Neuronal stem cell (in vitro differentiated cells): ENCODE data around the gene DSCAM.
A peak's percentile ranks its signal among the peaks of the same experiment; 100 is the strongest.

Experiments used
- DNase-seq: peaks from one replicate; pipeline ENCODE4 v3.0.0-alpha.2; 2013; ENCODE audit warnings: low spot score
- H2AFZ ChIP-seq: one replicate; pipeline ENCODE4 v1.6.1; 2013; ENCODE audit warnings: mild to moderate bottlenecking, low read length, inconsistent platforms
- H2AK5ac ChIP-seq: 2 replicates; pipeline ENCODE4 v1.6.1; 2013; ENCODE audit warnings: low read depth, mild to moderate bottlenecking, inconsistent platforms, low read length, moderate library complexity, mixed read lengths
- H2BK120ac ChIP-seq: 2 replicates; pipeline ENCODE4 v1.6.1; 2013; ENCODE audit warnings: low read depth, mild to moderate bottlenecking, inconsistent platforms, low read length, moderate library complexity, mixed read lengths
- H2BK12ac ChIP-seq: one replicate; pipeline ENCODE4 v1.6.1; 2013; ENCODE audit warnings: low read length, inconsistent platforms
- H2BK15ac ChIP-seq: 2 replicates; pipeline ENCODE4 v1.6.1; 2013; ENCODE audit warnings: mild to moderate bottlenecking, low read length, inconsistent platforms, mixed read lengths
- H2BK5ac ChIP-seq: one replicate; pipeline ENCODE4 v1.6.1; 2013; ENCODE audit warnings: inconsistent platforms, mild to moderate bottlenecking, low read length, moderate library complexity
- H3K14ac ChIP-seq: one replicate; pipeline ENCODE4 v1.6.1; 2013; ENCODE audit warnings: low read length, inconsistent platforms
- H3K18ac ChIP-seq: 2 replicates; pipeline ENCODE4 v1.6.1; 2013; ENCODE audit warnings: low read length, inconsistent platforms
- H3K23ac ChIP-seq: 2 replicates; pipeline ENCODE4 v1.6.1; 2013; ENCODE audit warnings: low read depth, mild to moderate bottlenecking, mixed read lengths, low read length, inconsistent platforms; ENCODE audit not compliant: poor library complexity
- H3K27ac ChIP-seq: replicated peaks from 3 replicates; pipeline ENCODE4 v1.5.1; 2013; ENCODE audit warnings: low read length, inconsistent platforms
- H3K27me3 ChIP-seq, 3 experiments: 2 replicates each; pipeline ENCODE4 v1.6.1; 2013; ENCODE audit warnings: low read length in 3 of 3, mild to moderate bottlenecking in 2 of 3, inconsistent platforms in 1 of 3, low read depth in 1 of 3, mixed read lengths in 1 of 3, moderate library complexity in 1 of 3; ENCODE audit not compliant: control insufficient read depth in 3 of 3, insufficient read depth in 3 of 3
- H3K36me3 ChIP-seq, 2 donors: replicated peaks in 1 of 2; 2 replicates each; pipeline ENCODE4 v1.6.1; 2013; ENCODE audit warnings: low read length in 2 of 2; ENCODE audit not compliant: control insufficient read depth in 2 of 2, insufficient read depth in 2 of 2
- H3K4ac ChIP-seq: 2 replicates; pipeline ENCODE4 v1.6.1; 2013; ENCODE audit warnings: inconsistent platforms, mild to moderate bottlenecking, low read length, moderate library complexity
- H3K4me1 ChIP-seq, 2 donors: 1 replicate in 1 of 2; 2 replicates in 1 of 2; pipeline ENCODE4 v1.6.1; 2013; ENCODE audit warnings: low read length in 2 of 2, low read depth in 1 of 2; ENCODE audit not compliant: control insufficient read depth in 2 of 2, insufficient read depth in 1 of 2
- H3K4me2 ChIP-seq: one replicate; pipeline ENCODE4 v1.6.1; 2013; ENCODE audit warnings: mild to moderate bottlenecking, low read length, inconsistent platforms; ENCODE audit not compliant: insufficient read depth, poor library complexity, severe bottlenecking
- H3K4me3 ChIP-seq, 2 donors: 2 replicates each; pipeline ENCODE4 v1.5.1; 2013; ENCODE audit warnings: low read length in 2 of 2, mild to moderate bottlenecking in 2 of 2, inconsistent platforms in 1 of 2, moderate library complexity in 1 of 2
- H3K79me1 ChIP-seq: one replicate; pipeline ENCODE4 v1.6.1; 2013; ENCODE audit warnings: low read depth, mild to moderate bottlenecking, inconsistent platforms, low read length, moderate library complexity
- H3K9ac ChIP-seq: one replicate; pipeline ENCODE4 v1.6.1; 2013; ENCODE audit warnings: mild to moderate bottlenecking, low read depth, low read length, inconsistent platforms; ENCODE audit not compliant: poor library complexity
- H3K9me3 ChIP-seq, 2 donors: replicated peaks in 1 of 2; 2 replicates each; pipeline versions ENCODE3 to v1.6.1; 2013; ENCODE audit warnings: low read length in 2 of 2, mild to moderate bottlenecking in 2 of 2, inconsistent platforms in 1 of 2, low read depth in 1 of 2, mixed read lengths in 1 of 2, moderate library complexity in 1 of 2; ENCODE audit not compliant: control insufficient read depth in 2 of 2, insufficient read depth in 1 of 2
- H4K8ac ChIP-seq: one replicate; pipeline ENCODE4 v1.6.1; 2013; ENCODE audit warnings: low read depth, mild to moderate bottlenecking, inconsistent platforms, low read length, moderate library complexity
- H4K91ac ChIP-seq: one replicate; pipeline ENCODE4 v1.6.1; 2013; ENCODE audit warnings: low read length, low read depth, mild to moderate bottlenecking, inconsistent platforms; ENCODE audit not compliant: poor library complexity
- WGBS, 2 donors: extraction: QIAGEN DNeasy Blood & Tissue Kit; methylation state at CpG; one replicate each; pipeline ENCODE4 v1.1.7; 2013; ENCODE audit warnings: missing lambda C conversion rate in 2 of 2, mixed read lengths in 1 of 2; ENCODE audit not compliant: insufficient read length in 2 of 2, insufficient replicate concordance in 1 of 2; ENCODE audit errors: extremely low coverage in 2 of 2; 5-methylcytosine and 5-hydroxymethylcytosine counted together

Gene DSCAM

DNA sequence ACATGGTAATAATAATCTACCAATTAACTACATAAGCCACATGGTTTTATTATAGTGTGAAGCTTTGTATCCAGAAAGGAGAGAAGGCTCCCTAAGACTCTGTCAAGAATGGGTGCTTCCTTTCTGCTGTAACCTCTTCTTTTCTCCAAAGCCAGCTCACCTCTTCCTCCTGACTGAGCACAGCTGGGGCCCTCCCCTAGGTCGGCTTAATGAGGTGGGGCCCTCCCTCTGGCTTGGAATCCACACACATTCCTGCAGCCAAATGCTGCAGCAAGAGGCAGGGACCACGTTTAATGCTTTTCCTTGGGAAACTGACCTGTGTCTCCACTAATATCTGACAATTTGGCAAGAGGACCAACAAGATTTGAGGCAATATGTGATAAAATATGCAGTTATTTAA lies 94.8 kb downstream of the DSCAM start:
- Histone ChIP-seq H4K91ac (no peak overlapping the region), H3K4ac (no peak overlapping the region), H3K36me3 (no peaks in the 10 kb centered on the region), H2BK12ac (no peak overlapping the region), H3K18ac (no peak overlapping the region), H2AK5ac (no peak overlapping the region), H2AFZ (no peak overlapping the region), H3K9me3 (no peaks in the 10 kb centered on the region), H4K8ac (no peak overlapping the region), H3K23ac (no peak overlapping the region), H3K4me2 (no peak overlapping the region), H2BK15ac (no peak overlapping the region), H3K14ac (no peak overlapping the region), H2BK5ac (no peak overlapping the region), H3K4me1 (peaks cover 0 to 10% of the 10 kb centered on the region in 2 donors), H3K27ac (peak overlapping the region; percentile 18), H3K27me3 (no peaks in the 10 kb centered on the region), H2BK120ac (no peak overlapping the region), H3K4me3 (no peak overlapping the region), H3K9ac (no peak overlapping the region), H3K79me1 (no peaks in the 10 kb centered on the region)
- WGBS, 2 donors = no CpG with 5 or more reads among the region's 2 CpGs
- DNase-seq = peak; percentile 54

DNA sequence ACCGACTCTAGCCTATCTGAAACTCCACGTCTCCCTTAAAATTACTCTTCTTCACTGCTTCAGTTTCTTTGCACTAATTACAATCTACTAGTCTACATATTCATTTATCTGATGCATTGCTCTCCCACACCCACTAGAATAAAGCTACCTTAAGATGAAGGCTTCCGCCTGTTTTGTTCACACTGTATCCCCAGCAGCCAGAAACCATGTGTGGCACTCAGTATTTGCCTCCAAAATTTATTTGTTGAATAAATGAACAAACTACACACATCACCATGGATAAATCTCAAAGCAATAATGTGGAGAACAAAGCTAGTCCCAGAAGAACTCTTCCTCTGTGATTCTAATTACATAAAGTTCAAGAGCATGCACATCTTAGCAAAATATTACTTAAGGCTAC lies 95.7 kb downstream of the DSCAM start:
- Histone ChIP-seq H2BK5ac (no peak overlapping the region), H3K36me3 (no peaks in the 10 kb centered on the region), H3K9me3 (no peaks in the 10 kb centered on the region), H3K27ac (no peak overlapping the region), H3K18ac (no peak overlapping the region), H3K9ac (no peak overlapping the region), H2BK120ac (no peak overlapping the region), H2AFZ (no peak overlapping the region), H3K4ac (no peak overlapping the region), H3K4me2 (no peak overlapping the region), H4K8ac (no peak overlapping the region), H2AK5ac (no peak overlapping the region), H3K27me3 (no peaks in the 10 kb centered on the region), H3K79me1 (no peaks in the 10 kb centered on the region), H3K23ac (no peak overlapping the region), H2BK12ac (no peak overlapping the region), H2BK15ac (no peak overlapping the region), H3K14ac (no peak overlapping the region), H4K91ac (no peak overlapping the region), H3K4me1 (peaks cover 0 to 10% of the 10 kb centered on the region in 2 donors), H3K4me3 (no peak overlapping the region)
- no peak for DNase-seq
- WGBS, 2 donors = no CpG with 5 or more reads among the region's 3 CpGs

DNA sequence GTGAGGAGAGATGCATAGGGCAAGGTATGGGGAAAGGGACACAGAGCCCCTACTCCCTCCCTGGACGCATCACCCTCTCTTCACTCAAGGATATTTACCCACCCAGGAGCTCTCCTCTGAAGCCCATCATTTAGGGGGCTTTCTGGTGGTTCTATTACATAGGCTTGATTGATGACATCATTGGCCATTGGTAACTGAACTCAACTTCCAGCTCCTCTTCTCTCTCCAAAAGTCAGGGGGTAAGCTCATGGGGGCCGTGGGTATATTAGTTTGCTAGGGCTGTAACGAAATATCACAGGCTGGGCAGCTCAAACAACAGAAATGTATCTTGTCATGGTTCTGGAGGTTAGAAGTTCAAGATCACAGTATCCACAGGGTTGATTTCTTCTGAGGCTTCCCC lies 110.8 kb downstream of the DSCAM start:
- Histone ChIP-seq H3K79me1 (no peaks in the 10 kb centered on the region), H2BK120ac (no peak overlapping the region), H3K4me1 (peaks cover 0 to 4% of the 10 kb centered on the region in 2 donors), H3K18ac (no peak overlapping the region), H4K91ac (no peak overlapping the region), H4K8ac (no peak overlapping the region), H2BK15ac (no peak overlapping the region), H3K4ac (no peak overlapping the region), H3K9ac (no peak overlapping the region), H3K4me3 (no peak overlapping the region), H2AK5ac (no peak overlapping the region), H3K9me3 (no peaks in the 10 kb centered on the region), H2AFZ (no peak overlapping the region), H2BK5ac (no peak overlapping the region), H3K4me2 (no peak overlapping the region), H3K36me3 (no peaks in the 10 kb centered on the region), H3K14ac (no peak overlapping the region), H3K27me3 (no peaks in the 10 kb centered on the region), H2BK12ac (no peak overlapping the region), H3K27ac (no peak overlapping the region), H3K23ac (no peak overlapping the region)
- no CpG with 5 or more reads among the region's 3 CpGs for WGBS, 2 donors
- DNase-seq = no peak

DNA sequence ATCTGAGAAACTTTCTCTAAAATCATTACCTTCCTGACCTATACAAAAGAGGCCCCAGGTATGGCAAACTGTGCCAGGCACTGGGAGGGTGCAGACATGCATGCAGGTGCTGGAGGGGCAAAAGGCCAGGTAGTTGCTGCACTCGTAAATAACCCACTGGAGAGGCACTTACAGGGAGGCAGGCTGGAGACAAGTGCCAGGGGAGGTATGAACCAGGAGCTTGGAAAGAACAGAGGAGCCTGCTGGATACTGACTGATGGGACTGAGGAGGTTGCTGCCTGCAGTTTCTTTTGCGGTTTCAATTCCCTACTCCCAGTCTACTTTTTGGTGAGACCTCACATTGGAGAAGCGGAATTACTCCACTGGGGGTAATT lies 113.9 kb downstream of the DSCAM start:
- Histone ChIP-seq H3K79me1 (no peaks in the 10 kb centered on the region), H2BK12ac (no peak overlapping the region), H3K23ac (no peak overlapping the region), H3K9ac (no peak overlapping the region), H4K91ac (no peak overlapping the region), H3K9me3 (no peaks in the 10 kb centered on the region), H3K4ac (no peak overlapping the region), H3K18ac (no peak overlapping the region), H3K14ac (no peak overlapping the region), H2BK15ac (no peak overlapping the region), H4K8ac (no peak overlapping the region), H3K27ac (no peak overlapping the region), H3K4me3 (no peak overlapping the region), H3K27me3 (no peaks in the 10 kb centered on the region), H3K4me1 (no peaks in the 10 kb centered on the region), H3K4me2 (no peak overlapping the region), H2BK5ac (no peak overlapping the region), H2AFZ (no peak overlapping the region), H2AK5ac (no peak overlapping the region), H2BK120ac (no peak overlapping the region), H3K36me3 (no peaks in the 10 kb centered on the region)
- no CpG with 5 or more reads among the region's 3 CpGs for WGBS, 2 donors
- no peak for DNase-seq
